ENCODE data around the gene BIRC2. TPM values are rescaled to one million over a fixed set of nuclear protein-coding genes. Genes with fewer than 3 reads are reported as not detected.
A peak's percentile ranks its signal among the peaks of the same experiment; 100 is the strongest.

The BIRC2 gene
- total RNA-seq, 1 experiment from 2014 or later = 28.2 TPM

GRCh38 chr11:102395720-102396393 lies 48.8 kb downstream of the BIRC2 start:
- no peak overlapping the region for H2BK12ac ChIP-seq (ENCODE audit: insufficient read length, low read depth, low read length)
- H2BK5ac ChIP-seq (ENCODE audit: insufficient read length, low read length) = no peak overlapping the region
- H4K5ac ChIP-seq (ENCODE audit: insufficient read length, low read depth, low read length) = no peak overlapping the region
- H2BK15ac ChIP-seq (ENCODE audit: low read depth, low read length) = no peak overlapping the region
- no peaks in the 10 kb centered on the region for H3K79me2 ChIP-seq (ENCODE audit: insufficient read depth, low read length)
- no peaks in the 10 kb centered on the region for H3K27me3 Mint-ChIP-seq (ENCODE audit: low read depth)
- no peak overlapping the region for H3K23ac ChIP-seq (ENCODE audit: insufficient read length, low read depth, low read length)
- no peaks in the 10 kb centered on the region for H3K9me3 ChIP-seq (ENCODE audit: control insufficient read depth, low read depth, low read length)
- H3K36me3 Mint-ChIP-seq (ENCODE audit: insufficient read depth in 1 of 3, low read depth in 3 of 3) = peaks cover 5 to 17% (median 10%) of the 10 kb centered on the region in 3 experiments; a peak in 6 of 7 replicates
- H3K27ac ChIP-seq (ENCODE audit: insufficient read length, low read depth, low read length) = no peak overlapping the region
- no peaks in the 10 kb centered on the region for H3K4me1 ChIP-seq (ENCODE audit: insufficient read depth, low read length)
- H3K4me3 Mint-ChIP-seq = no peak overlapping the region
- H3K56ac ChIP-seq (ENCODE audit: insufficient read length, low read depth, low read length) = no peak overlapping the region
- H4K20me1 ChIP-seq (ENCODE audit: control insufficient read depth, insufficient read depth, insufficient read length) = no peaks in the 10 kb centered on the region
- H2BK120ac ChIP-seq (ENCODE audit: low read depth, low read length, poor library complexity, severe bottlenecking) = no peak overlapping the region
- H2AK5ac ChIP-seq (ENCODE audit: insufficient read length, low read length) = no peak overlapping the region
- no peak overlapping the region for H3T11ph ChIP-seq (ENCODE audit: low read length)
- peaks cover 0 to 2% of the 10 kb centered on the region in 2 experiments; a peak in 1 of 4 replicates for H3K4me1 Mint-ChIP-seq
- TF ChIP-seq CTCF (conservative IDR thresholded peaks at IDR 0.05) = no peak
- H3K79me1 ChIP-seq (ENCODE audit: insufficient read depth, low read depth, low read length, poor library complexity, severe bottlenecking) = no peaks in the 10 kb centered on the region
- no peaks in the 10 kb centered on the region for H3K9me3 Mint-ChIP-seq
- no peak overlapping the region for H3K4me2 ChIP-seq (ENCODE audit: insufficient read depth, insufficient read length, low read length)
- H3K23me2 ChIP-seq (ENCODE audit: insufficient read length, low read depth, low read length, poor library complexity, severe bottlenecking) = no peaks in the 10 kb centered on the region
- DNase-seq = no peak
- H3K18ac ChIP-seq (ENCODE audit: insufficient read length, low read depth, low read length) = no peak overlapping the region
- no peak overlapping the region for H3K9ac ChIP-seq (ENCODE audit: extremely low read depth, insufficient read length, low read length)
- H3K27me3 ChIP-seq (ENCODE audit: insufficient read depth, low read length) = no peaks in the 10 kb centered on the region
- H2AFZ ChIP-seq (ENCODE audit: low read length) = no peak overlapping the region
- no CpG with 5 or more reads among the region's 6 CpGs for WGBS (ENCODE audit: extremely low coverage, insufficient read length, low lambda C conversion rate)
- no peak overlapping the region for H3K14ac ChIP-seq (ENCODE audit: insufficient read depth, low read length)
- no peak overlapping the region for H3K4ac ChIP-seq (ENCODE audit: low read depth, low read length)
- no peak overlapping the region for H4K8ac ChIP-seq (replicated peaks; ENCODE audit: insufficient read length, low read depth, low read length)
- H3K27ac Mint-ChIP-seq = 0 out of 7 replicates have a peak overlapping the region, but pooled peaks of 1 of the 3 experiments have one; percentile 18
- H4K91ac ChIP-seq (ENCODE audit: insufficient read length, low read depth, low read length) = no peak overlapping the region
- no peak overlapping the region for H2BK20ac ChIP-seq (ENCODE audit: low read depth, low read length, poor library complexity, severe bottlenecking)
